Nephron (organoid): ENCODE measurements around the gene RSPO4.

Experiments used
- H3K27ac Mint-ChIP-seq, 3 experiments: 2 replicates each; pipeline ENCODE4 v1.8.0; 2020; ENCODE audit warnings: mixed read lengths in 3 of 3, mild to moderate bottlenecking in 2 of 3, moderate library complexity in 1 of 3
- H3K27me3 Mint-ChIP-seq: 2 replicates; pipeline ENCODE4 v1.8.0; 2021; ENCODE audit warnings: low read depth, mild to moderate bottlenecking, moderate library complexity, mixed read lengths
- H3K36me3 Mint-ChIP-seq: 2 replicates; pipeline ENCODE4 v1.8.0; 2020; ENCODE audit warnings: low read depth, mixed read lengths
- H3K4me1 Mint-ChIP-seq: 2 replicates; pipeline ENCODE4 v1.8.0; 2020; ENCODE audit warnings: mixed read lengths
- H3K4me3 Mint-ChIP-seq, 3 experiments: 2 replicates each; pipeline ENCODE4 v1.8.0; 2020; ENCODE audit warnings: mild to moderate bottlenecking in 3 of 3, mixed read lengths in 3 of 3, moderate library complexity in 2 of 3
- H3K9me3 Mint-ChIP-seq: 2 replicates; pipeline ENCODE4 v1.8.0; 2020; ENCODE audit warnings: mixed read lengths
- TF ChIP-seq, protein P1 (sequence below), 3 experiments: fragments of 200-600 bp; sonication (generic); IDR thresholded peaks; one replicate each; pipeline ENCODE4 v1.5.0; 2021; ENCODE audit warnings: antibody characterized with exemption in 3 of 3; ENCODE audit not compliant: unreplicated experiment in 3 of 3

The RSPO4 gene

DNA sequence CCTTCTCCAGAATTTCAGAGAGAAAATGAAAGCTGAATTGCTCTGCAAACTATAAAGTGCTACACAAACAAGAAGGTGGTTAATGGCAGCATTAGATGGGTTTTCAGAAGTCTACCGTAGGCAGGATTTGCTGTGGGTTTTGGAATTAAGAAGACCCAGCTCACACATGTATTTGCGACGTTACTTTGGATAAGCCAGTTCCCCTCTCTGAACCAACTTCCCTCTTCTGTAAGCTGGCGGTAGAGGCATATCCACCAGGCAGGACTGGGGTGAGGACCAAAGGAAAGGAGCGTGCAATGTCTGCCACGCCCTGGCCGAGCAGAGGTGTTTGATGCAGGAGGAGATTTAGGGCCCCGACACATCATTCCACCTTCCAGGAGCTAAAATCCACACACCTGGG lies 6.9 kb downstream of the RSPO4 start:
- Mint-ChIP-seq H3K4me1 (no peaks in the 10 kb centered on the region), H3K36me3 (no peaks in the 10 kb centered on the region), H3K9me3 (no peaks in the 10 kb centered on the region), H3K27ac (no peak overlapping the region), H3K4me3 (no peak overlapping the region), H3K27me3 (peaks cover 8% of the 10 kb centered on the region)
- TF ChIP-seq, protein P1, sequence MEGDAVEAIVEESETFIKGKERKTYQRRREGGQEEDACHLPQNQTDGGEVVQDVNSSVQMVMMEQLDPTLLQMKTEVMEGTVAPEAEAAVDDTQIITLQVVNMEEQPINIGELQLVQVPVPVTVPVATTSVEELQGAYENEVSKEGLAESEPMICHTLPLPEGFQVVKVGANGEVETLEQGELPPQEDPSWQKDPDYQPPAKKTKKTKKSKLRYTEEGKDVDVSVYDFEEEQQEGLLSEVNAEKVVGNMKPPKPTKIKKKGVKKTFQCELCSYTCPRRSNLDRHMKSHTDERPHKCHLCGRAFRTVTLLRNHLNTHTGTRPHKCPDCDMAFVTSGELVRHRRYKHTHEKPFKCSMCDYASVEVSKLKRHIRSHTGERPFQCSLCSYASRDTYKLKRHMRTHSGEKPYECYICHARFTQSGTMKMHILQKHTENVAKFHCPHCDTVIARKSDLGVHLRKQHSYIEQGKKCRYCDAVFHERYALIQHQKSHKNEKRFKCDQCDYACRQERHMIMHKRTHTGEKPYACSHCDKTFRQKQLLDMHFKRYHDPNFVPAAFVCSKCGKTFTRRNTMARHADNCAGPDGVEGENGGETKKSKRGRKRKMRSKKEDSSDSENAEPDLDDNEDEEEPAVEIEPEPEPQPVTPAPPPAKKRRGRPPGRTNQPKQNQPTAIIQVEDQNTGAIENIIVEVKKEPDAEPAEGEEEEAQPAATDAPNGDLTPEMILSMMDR (IDR thresholded peaks at IDR 0.05; ENCODE audit: unreplicated experiment in 3 of 3), result no peak

DNA sequence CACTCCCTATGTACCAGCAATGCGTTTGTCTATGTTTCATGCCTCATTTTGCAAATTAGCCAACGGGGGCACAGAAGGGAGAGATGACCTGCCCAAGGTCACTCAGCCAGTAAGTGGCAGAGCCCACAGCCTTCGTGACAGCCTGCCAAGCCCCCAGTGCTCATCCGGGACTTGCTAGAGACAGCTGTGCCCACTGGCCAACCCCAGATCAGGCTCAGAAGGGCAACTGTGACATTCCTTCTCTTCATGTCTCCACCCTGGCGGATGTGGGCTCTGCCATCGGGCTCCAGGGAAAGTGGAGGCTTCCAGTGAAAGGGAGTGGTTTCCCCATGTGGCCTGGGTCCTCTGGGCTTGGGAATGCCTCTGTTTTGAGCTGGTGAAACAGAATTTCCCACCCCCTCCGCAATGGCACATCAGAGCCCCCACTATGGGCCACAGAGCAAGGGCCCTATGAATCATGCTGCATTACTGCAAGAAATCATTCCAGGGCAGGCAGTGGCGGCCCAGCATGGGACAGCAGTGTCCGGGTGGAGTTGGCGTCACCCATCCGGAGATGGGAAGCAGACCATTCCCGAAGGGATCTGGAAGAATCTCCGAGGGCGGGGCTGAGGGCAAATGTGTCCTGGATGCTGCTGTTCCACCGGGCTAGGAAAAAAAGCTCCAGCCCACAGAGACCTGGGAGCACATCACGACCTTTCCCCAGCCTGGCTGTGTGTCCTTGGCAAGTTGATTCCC lies 9.1 kb downstream of the RSPO4 start:
- TF ChIP-seq, protein P1 (IDR thresholded peaks at IDR 0.05; ENCODE audit: unreplicated experiment in 3 of 3), result no peak
- H3K27ac Mint-ChIP-seq, result no peak overlapping the region
- H3K4me1 Mint-ChIP-seq, result no peaks in the 10 kb centered on the region
- no peaks in the 10 kb centered on the region for H3K9me3 Mint-ChIP-seq
- no peak overlapping the region for H3K4me3 Mint-ChIP-seq
- H3K27me3 Mint-ChIP-seq, result peaks cover 3% of the 10 kb centered on the region
- H3K36me3 Mint-ChIP-seq, result no peaks in the 10 kb centered on the region

DNA sequence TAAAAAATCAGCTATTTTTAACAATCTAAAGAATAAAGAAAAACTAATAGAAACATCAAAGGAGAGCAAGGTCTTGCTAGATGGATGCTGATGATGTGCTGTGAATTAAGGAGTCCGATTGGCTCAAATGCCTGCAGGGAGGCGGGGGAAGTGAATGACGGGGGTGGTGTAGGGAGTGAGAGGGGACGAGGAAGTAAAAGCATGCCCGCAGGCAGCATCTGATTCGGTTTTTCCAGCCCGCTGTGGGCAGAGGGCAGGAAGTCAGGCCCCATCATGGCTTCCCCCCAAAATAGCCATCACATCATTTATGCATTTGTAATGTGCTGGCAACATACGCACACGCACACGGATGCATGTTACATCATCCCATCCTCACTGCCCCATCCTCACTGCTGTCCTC lies 10.3 kb downstream of the RSPO4 start:
- TF ChIP-seq, protein P1 (IDR thresholded peaks at IDR 0.05; ENCODE audit: unreplicated experiment in 3 of 3), result no peak
- H3K27me3 Mint-ChIP-seq, result peaks cover 4% of the 10 kb centered on the region
- H3K4me3 Mint-ChIP-seq, result no peak overlapping the region
- H3K4me1 Mint-ChIP-seq, result no peaks in the 10 kb centered on the region
- no peak overlapping the region for H3K27ac Mint-ChIP-seq
- H3K36me3 Mint-ChIP-seq, result no peaks in the 10 kb centered on the region
- H3K9me3 Mint-ChIP-seq, result no peaks in the 10 kb centered on the region

DNA sequence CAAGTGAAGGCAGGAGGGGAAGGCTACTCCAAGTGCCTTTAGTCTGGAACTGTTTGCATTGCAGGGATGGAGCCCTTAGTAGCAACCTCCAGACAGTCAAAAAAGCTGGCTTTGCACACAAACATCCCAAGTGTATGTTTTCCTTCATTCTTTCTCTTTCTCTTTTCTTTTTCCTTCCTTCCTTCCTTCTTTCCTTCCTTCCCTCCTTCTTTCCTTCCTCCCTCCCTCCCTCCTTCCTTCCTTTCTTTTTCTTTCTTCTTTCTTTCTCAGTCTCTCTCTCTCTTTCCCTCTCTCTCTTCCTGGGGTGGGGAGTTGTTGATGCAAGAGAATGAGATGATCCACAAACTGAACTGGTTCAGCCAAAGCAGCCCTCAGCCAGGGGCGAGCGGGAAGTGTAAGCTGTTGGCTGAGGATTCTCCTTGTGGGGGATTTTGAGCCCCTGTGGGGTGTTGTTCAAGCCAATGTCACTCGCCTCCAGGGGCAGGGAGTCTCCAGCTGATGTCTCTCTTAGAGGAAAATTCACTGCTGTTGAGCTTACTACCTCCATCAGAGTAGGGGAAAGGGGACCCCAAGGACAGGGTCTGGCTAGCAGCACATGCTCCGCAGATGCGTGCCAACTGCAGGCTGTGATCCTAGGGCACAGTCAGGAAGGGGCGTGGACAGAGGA lies 11.7 kb downstream of the RSPO4 start:
- Mint-ChIP-seq H3K4me1 (no peaks in the 10 kb centered on the region), H3K36me3 (no peaks in the 10 kb centered on the region)

DNA sequence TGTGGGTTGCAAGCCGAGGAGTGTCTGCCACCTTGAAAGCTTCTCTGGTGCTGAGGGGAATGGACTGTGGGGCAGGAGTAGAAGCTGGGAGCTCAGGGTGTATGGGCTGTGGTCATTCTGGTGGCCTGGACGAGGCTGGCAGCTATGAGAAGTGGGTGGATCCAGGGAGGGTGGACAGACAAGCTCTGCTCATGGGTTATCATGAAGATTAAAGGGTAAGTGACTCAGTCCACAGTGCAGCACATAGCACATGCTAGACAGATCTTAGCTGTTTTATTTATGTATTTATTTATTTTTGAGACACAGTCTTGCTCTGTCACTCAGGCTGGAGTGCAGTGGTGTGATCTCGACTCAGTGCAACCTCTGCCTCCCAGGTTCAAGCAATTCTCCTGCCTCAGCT lies 13.8 kb downstream of the RSPO4 start:
- Mint-ChIP-seq H3K27me3 (peaks cover 4% of the 10 kb centered on the region), H3K9me3 (no peaks in the 10 kb centered on the region), H3K27ac (no peak overlapping the region), H3K4me3 (no peak overlapping the region), H3K36me3 (no peaks in the 10 kb centered on the region), H3K4me1 (no peaks in the 10 kb centered on the region)
- TF ChIP-seq, protein P1 (IDR thresholded peaks at IDR 0.05; ENCODE audit: unreplicated experiment in 3 of 3), result no peak

More for the DNA sequence above, 11.7 kb downstream of the RSPO4 start:
- no peak overlapping the region for H3K27ac Mint-ChIP-seq
- peaks cover 4% of the 10 kb centered on the region for H3K27me3 Mint-ChIP-seq
- no peaks in the 10 kb centered on the region for H3K9me3 Mint-ChIP-seq
- TF ChIP-seq, protein P1 (IDR thresholded peaks at IDR 0.05; ENCODE audit: unreplicated experiment in 3 of 3), result no peak
- no peak overlapping the region for H3K4me3 Mint-ChIP-seq

DNA sequence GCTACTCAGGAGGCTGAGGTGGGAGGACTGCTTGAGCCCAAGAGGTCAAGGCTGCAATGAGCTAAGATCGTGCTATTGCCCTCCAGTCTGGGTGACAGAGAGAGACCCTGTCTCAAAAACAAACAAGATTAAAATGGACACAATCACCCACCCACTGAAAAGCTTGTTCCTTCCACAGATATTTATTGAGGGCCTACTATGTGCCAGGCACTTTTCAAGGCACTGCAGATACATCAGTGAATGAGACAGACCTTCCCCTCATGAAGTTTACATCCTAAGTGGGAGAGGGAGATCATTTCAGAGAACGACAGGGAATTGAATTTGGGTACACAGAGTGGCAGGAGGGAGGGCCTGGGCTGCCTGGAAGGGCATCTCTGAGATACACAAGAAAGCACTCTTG lies 14.4 kb downstream of the RSPO4 start:
- H3K9me3 Mint-ChIP-seq, result no peaks in the 10 kb centered on the region
- H3K36me3 Mint-ChIP-seq, result no peaks in the 10 kb centered on the region
- H3K27me3 Mint-ChIP-seq, result peaks cover 10% of the 10 kb centered on the region
- TF ChIP-seq, protein P1 (IDR thresholded peaks at IDR 0.05; ENCODE audit: unreplicated experiment in 3 of 3), result no peak
- H3K4me3 Mint-ChIP-seq, result no peak overlapping the region
- H3K4me1 Mint-ChIP-seq, result no peaks in the 10 kb centered on the region
- no peak overlapping the region for H3K27ac Mint-ChIP-seq
